ENCODE data around the gene RASL11A. TPM values are rescaled to one million over a fixed set of nuclear protein-coding genes. Genes with fewer than 3 reads are reported as not detected.
"Not testable (repeated sequence)": the region's sequence is repeated elsewhere in the genome, so short reads cannot be mapped to it uniquely, and the experiment has no call there.

The RASL11A gene
- total and polyA plus RNA-seq, 8 donors, result 1.4 to 6.6 (median 3.1) TPM

DNA sequence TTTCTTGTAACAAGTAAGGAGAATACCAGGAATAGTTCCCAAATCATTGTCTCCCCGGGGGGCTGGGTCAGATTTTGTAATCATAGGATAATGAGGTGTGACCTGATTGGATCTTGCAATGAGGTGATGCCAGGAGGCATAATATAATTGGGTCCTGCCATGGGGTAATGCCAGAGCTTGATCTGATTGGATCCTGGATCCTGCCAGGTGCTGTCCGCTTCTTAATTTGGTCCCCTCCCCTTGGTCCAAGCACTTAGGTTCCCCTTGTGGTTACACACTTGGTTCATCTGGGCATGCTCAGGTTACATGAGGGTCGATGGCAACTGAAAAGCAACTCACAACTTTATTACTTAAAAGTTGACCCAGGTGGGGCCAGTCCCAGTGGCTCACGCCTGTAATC is 20.1 kb downstream of the RASL11A start:
- no peaks in the 10 kb centered on the region for H3K27me3 ChIP-seq
- FAIRE-seq (no peak), DNase-seq (no peak), ATAC-seq (no peak)
- TF ChIP-seq, protein P1, sequence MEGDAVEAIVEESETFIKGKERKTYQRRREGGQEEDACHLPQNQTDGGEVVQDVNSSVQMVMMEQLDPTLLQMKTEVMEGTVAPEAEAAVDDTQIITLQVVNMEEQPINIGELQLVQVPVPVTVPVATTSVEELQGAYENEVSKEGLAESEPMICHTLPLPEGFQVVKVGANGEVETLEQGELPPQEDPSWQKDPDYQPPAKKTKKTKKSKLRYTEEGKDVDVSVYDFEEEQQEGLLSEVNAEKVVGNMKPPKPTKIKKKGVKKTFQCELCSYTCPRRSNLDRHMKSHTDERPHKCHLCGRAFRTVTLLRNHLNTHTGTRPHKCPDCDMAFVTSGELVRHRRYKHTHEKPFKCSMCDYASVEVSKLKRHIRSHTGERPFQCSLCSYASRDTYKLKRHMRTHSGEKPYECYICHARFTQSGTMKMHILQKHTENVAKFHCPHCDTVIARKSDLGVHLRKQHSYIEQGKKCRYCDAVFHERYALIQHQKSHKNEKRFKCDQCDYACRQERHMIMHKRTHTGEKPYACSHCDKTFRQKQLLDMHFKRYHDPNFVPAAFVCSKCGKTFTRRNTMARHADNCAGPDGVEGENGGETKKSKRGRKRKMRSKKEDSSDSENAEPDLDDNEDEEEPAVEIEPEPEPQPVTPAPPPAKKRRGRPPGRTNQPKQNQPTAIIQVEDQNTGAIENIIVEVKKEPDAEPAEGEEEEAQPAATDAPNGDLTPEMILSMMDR (IDR thresholded peaks at IDR 0.05), result no peak
- WGBS, 2 donors, result 78 to 80% methylated on average over 4 of the region's 4 CpGs
- H3K4me3 ChIP-seq, result no peak overlapping the region
- intact Hi-C loops (cut with DNase I), result no loop called here
- no peaks in the 10 kb centered on the region for H3K9me3 ChIP-seq
- no peaks in the 10 kb centered on the region for H3K36me3 ChIP-seq
- H3K27ac ChIP-seq, result no peak overlapping the region
- H3K4me1 ChIP-seq, result no peaks in the 10 kb centered on the region

DNA sequence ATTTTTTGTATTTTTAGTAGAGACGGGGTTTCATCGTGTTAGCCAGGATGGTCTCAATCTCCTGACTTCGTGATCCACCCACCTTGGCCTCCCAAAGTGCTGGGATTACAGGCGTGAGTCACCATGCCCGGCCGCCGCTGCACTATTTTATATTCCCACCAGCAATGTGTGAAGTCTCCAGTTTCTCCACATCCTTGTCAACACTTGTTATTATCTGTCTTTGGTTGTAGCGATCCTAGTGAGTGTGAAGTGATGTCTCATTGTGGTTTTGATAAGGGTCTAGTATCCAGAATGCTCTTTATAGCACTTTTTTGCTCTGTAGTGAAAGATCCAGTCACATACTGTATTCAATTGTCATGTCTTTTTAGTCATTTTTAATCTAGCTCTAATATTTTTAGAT is 21.3 kb downstream of the RASL11A start:
- intact Hi-C loops (cut with DNase I); H3K9me3 ChIP-seq; H3K36me3 ChIP-seq; H3K4me3 ChIP-seq; H3K27ac ChIP-seq; FAIRE-seq; ATAC-seq; H3K27me3 ChIP-seq; DNase-seq; H3K4me1 ChIP-seq: not testable (repeated sequence)
- WGBS, 2 donors, result 80 to 88% methylated on average over 6 to 8 of the region's 8 CpGs

GRCh38 chr13:27293076-27293691 is 22.6 kb downstream of the RASL11A start:
- Histone ChIP-seq H3K4me3 (no peak overlapping the region), H3K27ac (no peak overlapping the region), H3K4me1 (no peaks in the 10 kb centered on the region), H3K9me3 (no peaks in the 10 kb centered on the region), H3K27me3 (no peaks in the 10 kb centered on the region), H3K36me3 (no peaks in the 10 kb centered on the region)
- intact Hi-C loops (cut with DNase I), result no loop called here
- 71 to 75% methylated on average over 8 of the region's 8 CpGs for WGBS, 2 donors
- FAIRE-seq (no peak), DNase-seq (no peak), ATAC-seq (no peak)
- TF ChIP-seq, protein P1 (IDR thresholded peaks at IDR 0.05), result no peak

GRCh38 chr13:27293873-27294515 is 23.4 kb downstream of the RASL11A start:
- FAIRE-seq, result no peak
- intact Hi-C loops (cut with DNase I), result no loop called here
- no peak overlapping the region for H3K27ac ChIP-seq
- no peaks in the 10 kb centered on the region for H3K27me3 ChIP-seq
- H3K9me3 ChIP-seq, result no peaks in the 10 kb centered on the region
- no peaks in the 10 kb centered on the region for H3K4me1 ChIP-seq
- WGBS, 2 donors, result 75 to 88% methylated on average over 4 of the region's 4 CpGs
- DNase-seq, result no peak
- TF ChIP-seq, protein P1 (IDR thresholded peaks at IDR 0.05), result no peak
- no peaks in the 10 kb centered on the region for H3K36me3 ChIP-seq
- H3K4me3 ChIP-seq, result no peak overlapping the region
- no peak for ATAC-seq

DNA sequence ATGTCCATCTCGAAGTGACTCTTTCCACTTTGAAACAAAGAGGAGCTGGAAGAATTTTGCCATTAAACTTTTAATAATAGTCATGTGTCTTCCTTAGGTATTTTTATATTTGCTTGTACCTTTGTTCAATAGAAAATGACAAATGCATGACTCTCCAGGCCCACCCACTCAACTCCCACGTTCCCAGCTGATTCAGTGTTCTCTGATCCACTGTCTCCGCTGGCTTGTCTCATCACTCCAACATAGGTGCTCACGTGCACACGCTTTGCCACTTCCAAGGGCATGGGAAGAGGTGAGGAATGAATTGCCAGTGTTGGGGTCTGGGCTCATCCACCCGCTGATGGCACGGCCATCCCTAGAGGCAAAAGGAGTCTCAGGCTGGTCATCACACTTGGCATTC is 24.5 kb downstream of the RASL11A start:
- TF ChIP-seq, protein P1 (IDR thresholded peaks at IDR 0.05), result no peak
- WGBS, 2 donors, result 70 to 84% methylated on average over 7 of the region's 7 CpGs
- Histone ChIP-seq H3K36me3 (no peaks in the 10 kb centered on the region), H3K27ac (no peak overlapping the region), H3K27me3 (no peaks in the 10 kb centered on the region), H3K4me1 (no peaks in the 10 kb centered on the region), H3K9me3 (no peaks in the 10 kb centered on the region), H3K4me3 (no peak overlapping the region)
- intact Hi-C loops (cut with DNase I), result no loop called here
- FAIRE-seq (no peak), ATAC-seq (no peak), DNase-seq (no peak)
